Tibial nerve (tissue), 4 donors: Measurements from ENCODE around the gene MYO7A.

Experiments
- EP300 ChIP-seq, 2 donors: sonication (generic); formaldehyde crosslinking; IDR thresholded peaks; one replicate each; pipeline ENCODE4 v1.6.1; 2017; ENCODE audit warnings: antibody characterized with exemption in 2 of 2, mild to moderate bottlenecking in 1 of 2
- POLR2A ChIP-seq, 2 donors: fragments of 450-650 bp; IDR thresholded peaks; one replicate each; pipeline ENCODE4 v1.6.1; 2017; ENCODE audit warnings: antibody characterized with exemption in 2 of 2, mild to moderate bottlenecking in 2 of 2, moderate library complexity in 2 of 2
- TF ChIP-seq, protein P1 (sequence below), 5 experiments: fragments of 200-600 bp in 3 of 5; fragments of 450-650 bp in 2 of 5; sonication (generic) in 3 of 5; IDR thresholded peaks; one replicate each; pipeline ENCODE4 v1.5.1; 2016 to 2019; ENCODE audit warnings: antibody characterized with exemption in 5 of 5, mild to moderate bottlenecking in 3 of 5, moderate library complexity in 2 of 5

GRCh38 chr11:77093056-77093891, 34.8 kb upstream of the MYO7A start:
- TF ChIP-seq, protein P1, sequence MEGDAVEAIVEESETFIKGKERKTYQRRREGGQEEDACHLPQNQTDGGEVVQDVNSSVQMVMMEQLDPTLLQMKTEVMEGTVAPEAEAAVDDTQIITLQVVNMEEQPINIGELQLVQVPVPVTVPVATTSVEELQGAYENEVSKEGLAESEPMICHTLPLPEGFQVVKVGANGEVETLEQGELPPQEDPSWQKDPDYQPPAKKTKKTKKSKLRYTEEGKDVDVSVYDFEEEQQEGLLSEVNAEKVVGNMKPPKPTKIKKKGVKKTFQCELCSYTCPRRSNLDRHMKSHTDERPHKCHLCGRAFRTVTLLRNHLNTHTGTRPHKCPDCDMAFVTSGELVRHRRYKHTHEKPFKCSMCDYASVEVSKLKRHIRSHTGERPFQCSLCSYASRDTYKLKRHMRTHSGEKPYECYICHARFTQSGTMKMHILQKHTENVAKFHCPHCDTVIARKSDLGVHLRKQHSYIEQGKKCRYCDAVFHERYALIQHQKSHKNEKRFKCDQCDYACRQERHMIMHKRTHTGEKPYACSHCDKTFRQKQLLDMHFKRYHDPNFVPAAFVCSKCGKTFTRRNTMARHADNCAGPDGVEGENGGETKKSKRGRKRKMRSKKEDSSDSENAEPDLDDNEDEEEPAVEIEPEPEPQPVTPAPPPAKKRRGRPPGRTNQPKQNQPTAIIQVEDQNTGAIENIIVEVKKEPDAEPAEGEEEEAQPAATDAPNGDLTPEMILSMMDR (IDR thresholded peaks at IDR 0.05) = no peak
- TF ChIP-seq POLR2A (IDR thresholded peaks at IDR 0.05) = no peak
- no peak for TF ChIP-seq EP300 (IDR thresholded peaks at IDR 0.05)
